NCI-H1048 (cell line): ENCODE measurements around the gene MARCHF3.
"Not testable (repeated sequence)": the region's sequence is repeated elsewhere in the genome, so short reads cannot be mapped to it uniquely, and the experiment has no call there.

Source experiments
- DNase-seq: peaks from one replicate; lab custom pipeline; 2025; lab: John Stamatoyannopoulos, UW

MARCHF3 gene

GRCh38 chr5:126953640-126954039 lies 76.7 kb downstream of the MARCHF3 start:
- no peak for DNase-seq

- no peak for DNase-seq
These were observed 80.9 kb downstream of the MARCHF3 start for GRCh38 chr5:126949475-126949874.

- no peak for DNase-seq
These were observed 81.9 kb downstream of the MARCHF3 start for GRCh38 chr5:126948453-126948852.

- DNase-seq, result no peak
These were observed 82.4 kb downstream of the MARCHF3 start for GRCh38 chr5:126948011-126948355.

- DNase-seq, result no peak
These were observed 83.0 kb downstream of the MARCHF3 start for GRCh38 chr5:126947146-126948010.

GRCh38 chr5:126942908-126943307 lies 87.5 kb downstream of the MARCHF3 start:
- DNase-seq, result not testable (repeated sequence)

- no peak for DNase-seq
These were observed 89.0 kb downstream of the MARCHF3 start for GRCh38 chr5:126941403-126941802.

GRCh38 chr5:126939887-126940286 lies 90.5 kb downstream of the MARCHF3 start:
- no peak for DNase-seq

GRCh38 chr5:126938466-126938865 lies 91.9 kb downstream of the MARCHF3 start:
- no peak for DNase-seq

- no peak for DNase-seq
These were observed 92.6 kb downstream of the MARCHF3 start for GRCh38 chr5:126937771-126938170.

GRCh38 chr5:126936775-126937418 lies 93.5 kb downstream of the MARCHF3 start:
- no peak for DNase-seq

GRCh38 chr5:126931963-126932660 lies 98.2 kb downstream of the MARCHF3 start:
- DNase-seq, result no peak

- no peak for DNase-seq
These were observed 102.3 kb downstream of the MARCHF3 start for GRCh38 chr5:126928041-126928440.

- DNase-seq, result no peak
These were observed 102.9 kb downstream of the MARCHF3 start for GRCh38 chr5:126927429-126927828.

GRCh38 chr5:126926187-126926586 lies 104.2 kb downstream of the MARCHF3 start:
- no peak for DNase-seq

GRCh38 chr5:126925482-126925881 lies 104.9 kb downstream of the MARCHF3 start:
- DNase-seq, result no peak

GRCh38 chr5:126924331-126925033 lies 105.9 kb downstream of the MARCHF3 start:
- no peak for DNase-seq

GRCh38 chr5:126921241-126922091 lies 108.9 kb downstream of the MARCHF3 start:
- no peak for DNase-seq

- DNase-seq, result no peak
These were observed 110.1 kb downstream of the MARCHF3 start for GRCh38 chr5:126920291-126920690.

GRCh38 chr5:126919566-126919965 lies 110.8 kb downstream of the MARCHF3 start:
- no peak for DNase-seq

- no peak for DNase-seq
These were observed 111.8 kb downstream of the MARCHF3 start for GRCh38 chr5:126918615-126918957.
